Choroid plexus epithelial cell (primary cell): ENCODE measurements around the gene DENND6B.
A peak's percentile ranks its signal among the peaks of the same experiment; 100 is the strongest.

Source experiments
- DNase-seq: peaks from one replicate; pipeline ENCODE4 v3.0.0-alpha.2; 2010; ENCODE audit warnings: low read depth
- H3K4me3 ChIP-seq: 2 replicates; pipeline ENCODE4 v1.5.1; 2011; ENCODE audit warnings: low read depth, mild to moderate bottlenecking, control low read depth, low read length, moderate library complexity
- TF ChIP-seq, protein P1 (sequence below): conservative IDR thresholded peaks from 2 replicates; pipeline ENCODE4 v1.5.1; 2011; ENCODE audit warnings: low read depth, mild to moderate bottlenecking, control low read depth, inconsistent platforms, low read length, moderate library complexity

DENND6B gene

DNA sequence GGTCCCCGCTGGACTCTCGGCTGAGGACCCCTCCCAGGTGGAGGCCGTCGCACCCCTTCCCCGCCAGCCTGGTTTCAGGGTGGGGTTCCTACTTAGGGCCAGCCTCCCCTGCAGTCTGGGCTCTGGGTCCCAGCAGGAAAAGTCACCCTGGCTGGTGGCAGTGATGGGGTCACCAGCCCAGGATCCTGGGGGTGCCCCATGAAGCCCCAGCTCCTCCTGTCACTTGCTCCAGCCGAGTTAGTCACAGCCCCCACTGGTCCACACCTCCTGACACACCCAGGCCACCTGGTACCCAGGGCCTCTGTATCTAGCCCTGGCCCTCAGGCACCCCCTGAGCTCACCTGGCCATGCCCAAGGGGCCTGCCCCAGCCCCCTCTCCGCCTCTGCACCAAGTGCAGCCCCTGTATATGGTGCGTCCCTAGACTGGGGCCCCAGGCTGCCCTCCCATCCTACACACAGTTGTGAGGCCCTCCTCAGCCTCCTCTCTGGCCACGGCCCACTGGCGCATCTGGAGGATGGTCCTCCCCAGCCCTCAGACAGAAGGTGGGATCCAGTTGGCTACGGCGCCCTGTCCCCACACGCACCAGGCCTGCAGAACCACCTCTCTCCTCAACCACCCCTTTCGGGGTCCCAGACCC is 26.1 kb downstream of the DENND6B start:
- no peak for DNase-seq
- TF ChIP-seq, protein P1, sequence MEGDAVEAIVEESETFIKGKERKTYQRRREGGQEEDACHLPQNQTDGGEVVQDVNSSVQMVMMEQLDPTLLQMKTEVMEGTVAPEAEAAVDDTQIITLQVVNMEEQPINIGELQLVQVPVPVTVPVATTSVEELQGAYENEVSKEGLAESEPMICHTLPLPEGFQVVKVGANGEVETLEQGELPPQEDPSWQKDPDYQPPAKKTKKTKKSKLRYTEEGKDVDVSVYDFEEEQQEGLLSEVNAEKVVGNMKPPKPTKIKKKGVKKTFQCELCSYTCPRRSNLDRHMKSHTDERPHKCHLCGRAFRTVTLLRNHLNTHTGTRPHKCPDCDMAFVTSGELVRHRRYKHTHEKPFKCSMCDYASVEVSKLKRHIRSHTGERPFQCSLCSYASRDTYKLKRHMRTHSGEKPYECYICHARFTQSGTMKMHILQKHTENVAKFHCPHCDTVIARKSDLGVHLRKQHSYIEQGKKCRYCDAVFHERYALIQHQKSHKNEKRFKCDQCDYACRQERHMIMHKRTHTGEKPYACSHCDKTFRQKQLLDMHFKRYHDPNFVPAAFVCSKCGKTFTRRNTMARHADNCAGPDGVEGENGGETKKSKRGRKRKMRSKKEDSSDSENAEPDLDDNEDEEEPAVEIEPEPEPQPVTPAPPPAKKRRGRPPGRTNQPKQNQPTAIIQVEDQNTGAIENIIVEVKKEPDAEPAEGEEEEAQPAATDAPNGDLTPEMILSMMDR = no peak
- no peak overlapping the region for H3K4me3 ChIP-seq

DNA sequence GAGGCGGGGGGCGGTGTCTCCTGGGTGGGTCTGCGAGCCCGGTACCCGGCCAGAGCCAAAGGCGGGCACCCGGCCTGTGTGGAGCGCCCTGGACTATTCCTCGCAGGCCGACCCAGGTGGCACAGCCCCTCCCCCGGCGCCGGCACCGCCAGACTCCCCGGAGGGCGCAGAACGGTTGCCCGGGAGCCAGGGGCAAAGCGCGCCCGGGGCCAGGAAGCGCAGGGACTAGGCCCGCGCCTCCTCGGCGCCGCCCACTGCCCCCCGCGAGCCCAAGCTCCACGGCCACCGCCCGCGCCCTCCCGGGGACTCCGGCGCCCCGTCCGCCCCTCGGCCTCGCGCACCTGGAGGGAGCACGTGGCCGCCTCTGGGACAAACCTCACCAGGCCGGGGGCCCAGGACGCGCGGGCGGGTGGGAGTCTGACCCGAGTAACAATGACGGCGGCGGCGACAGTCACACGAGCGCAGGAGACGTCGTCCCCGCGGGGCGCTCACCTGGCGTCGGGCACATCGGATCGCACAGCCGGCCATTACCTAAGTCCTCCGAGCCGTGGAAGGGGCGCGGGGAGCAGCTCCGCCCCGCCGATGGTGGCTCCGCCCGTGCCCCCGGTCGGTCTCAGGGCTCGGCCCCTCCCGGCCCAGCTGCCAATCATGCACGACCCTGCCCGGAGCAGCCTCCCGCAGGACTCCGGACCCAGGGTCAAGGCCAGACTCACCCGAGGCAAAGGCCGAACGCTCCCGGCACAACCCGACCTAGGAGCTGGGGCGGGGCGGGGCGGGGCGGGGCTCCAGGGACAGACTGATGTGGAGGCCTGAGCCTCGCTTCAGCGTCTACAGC is 26.8 kb downstream of the DENND6B start:
- TF ChIP-seq, protein P1 = no peak
- peak overlapping the region; percentile 14 for H3K4me3 ChIP-seq
- DNase-seq = no peak

DNA sequence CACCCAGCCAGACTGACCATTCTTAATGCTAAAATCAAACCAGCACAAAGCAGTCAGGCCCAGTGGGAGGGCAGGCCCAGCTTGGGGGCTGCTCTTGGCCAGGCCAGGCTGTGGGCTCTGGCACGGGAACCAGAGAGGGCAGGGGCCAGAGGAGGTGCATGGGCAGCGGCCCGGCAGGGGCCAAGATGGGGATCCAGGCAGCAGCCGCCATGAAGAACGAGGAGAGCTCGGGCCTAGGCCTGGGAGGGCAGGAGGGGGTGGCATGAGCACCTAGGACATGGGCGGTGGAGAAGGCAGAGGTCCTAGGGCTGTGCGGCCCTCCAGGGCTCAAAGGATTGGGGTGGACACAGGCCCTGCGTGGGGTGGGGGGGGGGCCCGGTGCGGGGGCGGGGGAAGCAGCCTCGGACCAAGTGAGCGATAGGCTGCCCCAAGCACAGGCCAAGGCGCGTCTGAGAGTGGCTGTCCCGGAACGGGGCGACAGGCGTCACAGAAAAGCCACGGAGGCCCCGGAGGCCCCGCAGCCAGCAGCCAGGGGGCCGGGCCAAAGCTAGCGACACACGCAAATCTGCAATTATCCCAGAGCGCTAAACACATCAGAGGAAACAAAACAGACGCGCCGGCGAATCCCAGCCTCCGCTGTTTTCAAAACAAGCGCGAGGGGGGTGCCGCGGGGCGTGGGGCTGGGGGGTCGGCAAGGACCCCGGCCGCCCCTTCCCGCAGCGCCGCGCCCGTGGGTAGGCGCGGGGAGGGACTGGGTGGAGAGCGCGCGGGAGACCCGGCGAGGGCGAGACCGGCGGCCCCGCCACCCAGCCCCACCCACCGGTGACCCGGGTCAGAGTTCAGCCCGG is 27.7 kb downstream of the DENND6B start:
- H3K4me3 ChIP-seq = no peak overlapping the region

DNA sequence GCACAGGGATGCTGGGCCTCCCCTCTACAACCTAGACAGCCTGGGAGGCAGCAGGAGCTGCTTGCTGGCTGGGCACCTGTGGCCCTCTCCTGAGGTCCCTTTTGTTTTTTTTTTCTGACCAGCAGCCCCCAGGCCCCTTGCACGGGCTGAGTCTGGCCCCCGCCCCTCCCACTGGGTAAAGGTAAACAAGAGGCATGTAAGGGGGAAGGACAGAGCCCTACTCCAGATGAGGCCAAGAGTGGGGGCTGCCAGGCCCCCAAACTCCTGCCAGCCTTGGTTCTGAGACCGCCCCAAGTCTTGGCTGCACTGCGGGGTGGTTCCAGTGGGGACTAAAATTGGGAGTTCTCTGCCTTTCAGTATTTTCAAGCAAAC is 28.6 kb downstream of the DENND6B start:
- DNase-seq = no peak
- TF ChIP-seq, protein P1 = no peak
- H3K4me3 ChIP-seq = no peak overlapping the region

More for the DNA sequence above, 27.7 kb downstream of the DENND6B start:
- no peak for DNase-seq
- TF ChIP-seq, protein P1 = no peak

DNA sequence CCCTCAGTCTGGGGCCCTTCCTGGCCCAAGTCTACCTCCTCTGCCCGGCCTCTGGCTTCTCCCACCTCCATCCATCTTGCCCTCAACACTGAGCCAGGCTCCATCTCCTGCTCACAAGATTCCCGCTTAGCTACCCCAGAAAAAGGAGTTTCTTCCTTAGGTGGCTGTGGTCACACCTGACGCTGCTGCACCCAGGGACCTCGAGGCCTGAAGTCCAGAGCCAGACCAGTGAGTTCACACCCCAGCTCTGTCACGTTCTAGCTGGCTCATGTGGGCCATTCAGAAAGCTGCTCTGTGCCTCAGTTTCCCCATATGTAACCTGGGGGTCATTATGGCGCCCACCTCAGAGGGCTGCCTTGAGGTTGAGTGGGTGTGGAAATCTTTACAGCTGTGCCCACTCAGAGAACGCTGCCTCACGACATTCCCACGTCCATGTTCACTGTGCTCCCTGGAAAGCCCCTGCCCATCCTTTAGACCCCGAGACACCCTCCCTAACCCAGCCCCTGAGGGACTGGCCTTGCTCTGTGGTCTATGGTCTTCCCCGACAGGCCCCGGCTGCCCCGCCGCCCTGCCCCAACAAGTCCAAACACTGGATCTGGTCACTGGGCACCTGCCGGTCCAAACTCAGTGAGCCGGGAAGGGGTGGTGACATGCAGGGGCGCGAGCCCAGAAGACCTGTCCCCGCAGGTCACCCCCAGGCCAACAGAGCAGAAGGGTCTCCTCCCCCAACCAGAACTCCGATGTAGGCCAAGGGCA is 29.1 kb downstream of the DENND6B start:
- no peak for DNase-seq
- TF ChIP-seq, protein P1 = no peak
- H3K4me3 ChIP-seq = no peak overlapping the region

DNA sequence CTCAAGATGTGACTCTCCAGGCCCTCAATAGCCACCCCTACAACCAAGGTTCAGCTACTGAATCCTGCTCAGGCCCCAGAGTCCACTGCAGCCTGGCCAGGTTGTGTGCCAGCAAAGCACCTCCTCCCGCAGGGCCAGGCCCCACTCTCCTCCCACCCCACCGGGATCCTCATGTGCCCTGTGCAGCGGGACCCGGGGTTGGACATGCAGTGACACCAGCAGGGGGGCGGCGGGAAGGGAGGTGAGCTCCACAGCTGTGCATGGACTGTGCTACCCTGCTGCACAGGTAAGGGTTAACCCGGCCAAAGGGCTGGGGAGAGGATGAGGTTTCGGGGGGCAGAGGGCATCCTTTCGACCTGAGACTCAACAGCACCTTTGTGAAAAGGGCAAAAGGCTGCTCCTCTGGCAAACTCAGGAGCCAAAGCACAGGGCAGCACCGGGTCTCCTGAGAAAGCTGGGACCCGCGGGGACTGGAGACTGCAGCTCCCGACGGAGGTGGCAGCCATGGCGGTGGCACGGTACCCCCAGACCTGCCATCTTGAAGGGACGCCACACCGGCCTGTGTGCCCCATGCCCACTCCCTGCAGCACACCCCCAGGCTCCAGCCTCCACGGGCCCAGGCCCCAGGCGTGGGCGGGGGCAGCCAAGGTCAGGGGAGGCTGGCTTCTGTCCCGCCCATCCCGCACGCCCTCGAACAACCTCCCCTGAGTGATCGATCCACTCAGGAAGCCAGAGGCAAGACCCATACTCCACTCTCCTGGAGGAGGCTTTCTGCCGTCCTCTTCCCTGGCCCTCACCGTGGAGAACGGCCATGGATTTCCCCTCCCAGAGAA is 29.9 kb downstream of the DENND6B start:
- H3K4me3 ChIP-seq = no peak overlapping the region
- TF ChIP-seq, protein P1 = no peak
- no peak for DNase-seq
